Uterus (tissue), 2 donors: ENCODE results near the gene OR51V1.

Source experiments
- CTCF ChIP-seq, 4 experiments: fragments of 200-600 bp in 2 of 4; fragments of 450-650 bp in 2 of 4; sonication (generic) in 2 of 4; IDR thresholded peaks; one replicate each; pipeline ENCODE4 v1.5.1; 2016 to 2019; ENCODE audit warnings: antibody characterized with exemption in 4 of 4, mild to moderate bottlenecking in 2 of 4, moderate library complexity in 1 of 4
- POLR2A ChIP-seq, 2 donors: fragments of 450-650 bp; IDR thresholded peaks; one replicate each; pipeline ENCODE4 v1.6.1; 2016; ENCODE audit warnings: antibody characterized with exemption in 2 of 2, mild to moderate bottlenecking in 1 of 2, moderate library complexity in 1 of 2

GRCh38 chr11:5234381-5234834 lies 33.9 kb upstream of the OR51V1 start, which contains the start of gene HBD:
- TF ChIP-seq POLR2A (IDR thresholded peaks at IDR 0.05) (no peak), CTCF (IDR thresholded peaks at IDR 0.05) (no peak)
